ENCODE measurements around the gene PRSS48.

GRCh38 chr4:151267104-151267503 lies 9.9 kb upstream of the PRSS48 start:
- TF ChIP-seq, protein P1, sequence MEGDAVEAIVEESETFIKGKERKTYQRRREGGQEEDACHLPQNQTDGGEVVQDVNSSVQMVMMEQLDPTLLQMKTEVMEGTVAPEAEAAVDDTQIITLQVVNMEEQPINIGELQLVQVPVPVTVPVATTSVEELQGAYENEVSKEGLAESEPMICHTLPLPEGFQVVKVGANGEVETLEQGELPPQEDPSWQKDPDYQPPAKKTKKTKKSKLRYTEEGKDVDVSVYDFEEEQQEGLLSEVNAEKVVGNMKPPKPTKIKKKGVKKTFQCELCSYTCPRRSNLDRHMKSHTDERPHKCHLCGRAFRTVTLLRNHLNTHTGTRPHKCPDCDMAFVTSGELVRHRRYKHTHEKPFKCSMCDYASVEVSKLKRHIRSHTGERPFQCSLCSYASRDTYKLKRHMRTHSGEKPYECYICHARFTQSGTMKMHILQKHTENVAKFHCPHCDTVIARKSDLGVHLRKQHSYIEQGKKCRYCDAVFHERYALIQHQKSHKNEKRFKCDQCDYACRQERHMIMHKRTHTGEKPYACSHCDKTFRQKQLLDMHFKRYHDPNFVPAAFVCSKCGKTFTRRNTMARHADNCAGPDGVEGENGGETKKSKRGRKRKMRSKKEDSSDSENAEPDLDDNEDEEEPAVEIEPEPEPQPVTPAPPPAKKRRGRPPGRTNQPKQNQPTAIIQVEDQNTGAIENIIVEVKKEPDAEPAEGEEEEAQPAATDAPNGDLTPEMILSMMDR (IDR thresholded peaks at IDR 0.05; ENCODE audit: low read depth, low read length, missing input control) = no peak
- no peak for TF ChIP-seq HNF4G (IDR thresholded peaks at IDR 0.05)
- no peak for TF ChIP-seq YY1 (IDR thresholded peaks at IDR 0.05)
- TF ChIP-seq, protein P2, sequence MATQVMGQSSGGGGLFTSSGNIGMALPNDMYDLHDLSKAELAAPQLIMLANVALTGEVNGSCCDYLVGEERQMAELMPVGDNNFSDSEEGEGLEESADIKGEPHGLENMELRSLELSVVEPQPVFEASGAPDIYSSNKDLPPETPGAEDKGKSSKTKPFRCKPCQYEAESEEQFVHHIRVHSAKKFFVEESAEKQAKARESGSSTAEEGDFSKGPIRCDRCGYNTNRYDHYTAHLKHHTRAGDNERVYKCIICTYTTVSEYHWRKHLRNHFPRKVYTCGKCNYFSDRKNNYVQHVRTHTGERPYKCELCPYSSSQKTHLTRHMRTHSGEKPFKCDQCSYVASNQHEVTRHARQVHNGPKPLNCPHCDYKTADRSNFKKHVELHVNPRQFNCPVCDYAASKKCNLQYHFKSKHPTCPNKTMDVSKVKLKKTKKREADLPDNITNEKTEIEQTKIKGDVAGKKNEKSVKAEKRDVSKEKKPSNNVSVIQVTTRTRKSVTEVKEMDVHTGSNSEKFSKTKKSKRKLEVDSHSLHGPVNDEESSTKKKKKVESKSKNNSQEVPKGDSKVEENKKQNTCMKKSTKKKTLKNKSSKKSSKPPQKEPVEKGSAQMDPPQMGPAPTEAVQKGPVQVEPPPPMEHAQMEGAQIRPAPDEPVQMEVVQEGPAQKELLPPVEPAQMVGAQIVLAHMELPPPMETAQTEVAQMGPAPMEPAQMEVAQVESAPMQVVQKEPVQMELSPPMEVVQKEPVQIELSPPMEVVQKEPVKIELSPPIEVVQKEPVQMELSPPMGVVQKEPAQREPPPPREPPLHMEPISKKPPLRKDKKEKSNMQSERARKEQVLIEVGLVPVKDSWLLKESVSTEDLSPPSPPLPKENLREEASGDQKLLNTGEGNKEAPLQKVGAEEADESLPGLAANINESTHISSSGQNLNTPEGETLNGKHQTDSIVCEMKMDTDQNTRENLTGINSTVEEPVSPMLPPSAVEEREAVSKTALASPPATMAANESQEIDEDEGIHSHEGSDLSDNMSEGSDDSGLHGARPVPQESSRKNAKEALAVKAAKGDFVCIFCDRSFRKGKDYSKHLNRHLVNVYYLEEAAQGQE (IDR thresholded peaks at IDR 0.05) = no peak
- no peak for TF ChIP-seq TAF1 (conservative IDR thresholded peaks at IDR 0.05)
- no peak for TF ChIP-seq RAD21 (IDR thresholded peaks at IDR 0.05)
- TF ChIP-seq, protein P3, sequence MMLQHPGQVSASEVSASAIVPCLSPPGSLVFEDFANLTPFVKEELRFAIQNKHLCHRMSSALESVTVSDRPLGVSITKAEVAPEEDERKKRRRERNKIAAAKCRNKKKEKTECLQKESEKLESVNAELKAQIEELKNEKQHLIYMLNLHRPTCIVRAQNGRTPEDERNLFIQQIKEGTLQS (IDR thresholded peaks at IDR 0.05) = no peak
- TF ChIP-seq SP1 (IDR thresholded peaks at IDR 0.05) = no peak
- TF ChIP-seq EGR1 (IDR thresholded peaks at IDR 0.05; ENCODE audit: low read depth in 2 of 2) = no peak
- TF ChIP-seq, protein P4, sequence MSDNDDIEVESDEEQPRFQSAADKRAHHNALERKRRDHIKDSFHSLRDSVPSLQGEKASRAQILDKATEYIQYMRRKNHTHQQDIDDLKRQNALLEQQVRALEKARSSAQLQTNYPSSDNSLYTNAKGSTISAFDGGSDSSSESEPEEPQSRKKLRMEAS (IDR thresholded peaks at IDR 0.05) = no peak
- TF ChIP-seq HNF4A (conservative IDR thresholded peaks at IDR 0.05) = peak; percentile 35

Measured in liver (tissue), 3 donors.